SK-N-SH (cell line): ENCODE results near the gene JPT2.

Source experiments
- CTCF ChIP-seq: fragments of 200-600 bp; sonication (generic); IDR thresholded peaks from 2 replicates; pipeline ENCODE4 v1.6.1; 2017; ENCODE audit warnings: antibody characterized with exemption, mild to moderate bottlenecking, moderate library complexity
- EP300 ChIP-seq, 2 experiments: IDR thresholded peaks; 2 replicates each; pipeline versions ENCODE4 v1.4.0 to v1.6.1; 2012; ENCODE audit warnings: borderline replicate concordance in 1 of 2, low read depth in 1 of 2, low read length in 1 of 2
- NRF1 ChIP-seq: IDR thresholded peaks from 2 replicates; pipeline ENCODE4 v1.6.1; 2012; ENCODE audit warnings: low read depth, mild to moderate bottlenecking, low read length
- PBX3 ChIP-seq: IDR thresholded peaks from 2 replicates; pipeline ENCODE4; 2012
- POLR2AphosphoS5 ChIP-seq: IDR thresholded peaks from 2 replicates; pipeline ENCODE4 v1.6.1; 2012; ENCODE audit warnings: low read depth, low read length
- REST ChIP-seq: IDR thresholded peaks from 2 replicates; pipeline ENCODE4 v1.6.1; 2012; ENCODE audit warnings: mild to moderate bottlenecking, low read depth, low read length, moderate library complexity
- RFX5 ChIP-seq: IDR thresholded peaks from 2 replicates; pipeline ENCODE4 v1.6.1; 2012; ENCODE audit warnings: mild to moderate bottlenecking, improper control_type of control experiment, low read length
- SMC3 ChIP-seq: IDR thresholded peaks from 2 replicates; pipeline ENCODE4 v1.6.1; 2012; ENCODE audit warnings: low read depth, low read length, improper control_type of control experiment
- USF1 ChIP-seq: IDR thresholded peaks from 2 replicates; pipeline ENCODE4 v1.4.0; 2012; ENCODE audit warnings: low read depth, borderline replicate concordance

- no peak for TF ChIP-seq RFX5
- TF ChIP-seq CTCF: no peak
- TF ChIP-seq POLR2AphosphoS5: no peak
- no peak for TF ChIP-seq PBX3
- TF ChIP-seq SMC3: no peak
- no peak for TF ChIP-seq REST
- no peak for TF ChIP-seq NRF1
- no peak for TF ChIP-seq EP300 (IDR thresholded peaks at IDR 0.05; ENCODE audit: borderline replicate concordance in 1 of 2, low read depth in 1 of 2, low read length in 1 of 2)
- no peak for TF ChIP-seq USF1
Observed at GRCh38 chr16:1650131-1650530, 27.9 kb upstream of the JPT2 start.
